ENCODE measurements around the gene SKIL.

DNA sequence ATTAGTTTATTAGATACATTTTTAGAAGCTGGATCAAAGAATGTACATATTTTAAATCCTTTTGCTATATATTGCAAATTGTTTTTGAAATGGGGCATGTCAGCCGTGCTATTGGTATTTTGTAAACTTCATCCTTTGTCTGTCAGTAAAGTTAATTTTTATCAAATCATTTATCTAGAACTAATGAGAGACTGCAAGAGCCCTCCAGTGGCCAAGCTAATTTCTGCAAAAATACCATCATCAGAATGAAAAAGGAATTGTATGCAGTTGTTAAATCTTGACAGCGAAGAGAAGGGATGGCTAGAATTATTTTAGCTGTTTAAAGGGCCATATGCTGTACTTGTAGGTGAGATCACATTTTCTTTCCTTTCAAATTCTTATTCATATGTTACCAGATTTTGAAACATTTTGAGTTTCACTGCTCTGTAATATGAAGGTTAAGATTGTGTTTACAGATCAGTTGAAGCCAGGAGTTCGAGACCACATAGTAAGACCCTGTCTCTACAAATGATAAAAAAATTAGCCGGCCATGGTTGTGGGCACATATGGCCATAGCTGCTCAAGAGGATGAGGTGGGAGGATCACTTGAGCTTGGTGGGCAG is 53.0 kb downstream of the SKIL start:
- peak; percentile 64 to 80 (median 68) for TF ChIP-seq CTCF (IDR thresholded peaks at IDR 0.05)
- TF ChIP-seq POLR2A (IDR thresholded peaks at IDR 0.05) = no peak
